ENCODE measurements around the gene HSD3B2.

DNA sequence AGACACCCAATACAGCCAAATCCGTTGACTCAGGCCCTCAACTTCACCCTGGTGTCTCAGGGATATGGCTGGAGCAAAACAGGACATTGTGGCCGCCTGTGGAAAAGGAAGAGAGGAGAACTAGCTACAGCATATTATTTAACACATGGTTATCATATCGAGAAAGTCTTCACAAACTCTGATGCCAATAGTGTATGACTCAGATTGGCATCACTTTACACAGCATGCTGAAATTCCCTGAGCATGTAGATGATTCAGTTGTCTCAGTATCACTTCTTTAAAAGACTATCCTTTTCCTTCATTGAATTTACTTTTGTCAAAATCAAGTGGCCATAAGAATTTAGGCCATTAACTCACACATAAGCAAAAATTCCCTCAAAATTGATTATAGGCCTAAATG lies 20.1 kb downstream of the HSD3B2 start:
- no peak for TF ChIP-seq CTCF (conservative IDR thresholded peaks at IDR 0.05)
- no peak for TF ChIP-seq ZFX (IDR thresholded peaks at IDR 0.05)

All from C4-2B (cell line).